BE2C (cell line): ENCODE measurements around the gene MAFG.

ENCODE experiments used
- DNase-seq: peaks from one replicate; pipeline ENCODE4 v3.0.0-alpha.2; 2020
- H3K27me3 ChIP-seq: fragments of 250-450 bp; sonication (Bioruptor Pico); 2 replicates; pipeline ENCODE4 v1.5.1; 2020; ENCODE audit warnings: mild to moderate bottlenecking
- H3K36me3 ChIP-seq: fragments of 250-450 bp; sonication (Bioruptor Pico); 2 replicates; pipeline ENCODE4 v1.5.1; 2020; ENCODE audit warnings: mild to moderate bottlenecking
- H3K4me1 ChIP-seq: fragments of 250-450 bp; sonication (Bioruptor Pico); 2 replicates; pipeline ENCODE4 v1.5.1; 2020
- H3K4me3 ChIP-seq: 2 replicates; pipeline ENCODE4 v1.5.1; 2011; ENCODE audit warnings: low read depth, low read length
- H3K9me3 ChIP-seq: fragments of 250-450 bp; sonication (Bioruptor Pico); 2 replicates; pipeline ENCODE4 v1.5.1; 2020
- CTCF ChIP-seq: IDR thresholded peaks from 2 replicates; pipeline ENCODE4 v1.5.1; 2012; ENCODE audit warnings: mild to moderate bottlenecking, low read depth, low read length

MAFG gene

DNA sequence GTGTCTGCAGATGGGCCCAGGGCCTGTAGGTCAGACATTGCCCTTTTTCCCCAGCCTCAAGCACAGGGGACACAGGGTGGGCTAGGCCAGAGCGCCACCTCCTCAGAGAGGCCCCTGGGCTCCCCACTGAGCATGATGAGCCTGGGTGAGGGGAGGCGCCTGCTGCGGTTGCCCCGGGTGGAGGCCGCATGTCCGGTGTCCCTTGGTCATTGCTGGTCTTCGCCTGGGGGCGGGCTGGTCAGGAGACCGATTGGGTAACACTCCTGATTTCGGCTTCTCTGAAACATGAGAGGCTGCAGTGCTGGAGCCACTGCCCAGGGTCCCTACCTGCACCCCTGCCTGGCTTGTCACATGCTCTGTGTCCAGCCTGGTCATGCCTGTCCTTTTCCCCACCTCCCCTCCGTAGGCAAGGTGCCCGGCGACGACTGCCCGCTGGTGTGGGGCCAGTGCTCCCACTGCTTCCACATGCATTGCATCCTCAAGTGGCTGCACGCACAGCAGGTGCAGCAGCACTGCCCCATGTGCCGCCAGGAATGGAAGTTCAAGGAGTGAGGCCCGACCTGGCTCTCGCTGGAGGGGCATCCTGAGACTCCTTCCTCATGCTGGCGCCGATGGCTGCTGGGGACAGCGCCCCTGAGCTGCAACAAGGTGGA, 27.9 kb downstream of the MAFG start:
- TF ChIP-seq CTCF, result no peak
- H3K9me3 ChIP-seq, result no peaks in the 10 kb centered on the region
- no peaks in the 10 kb centered on the region for H3K27me3 ChIP-seq
- no peak for DNase-seq
- no peak overlapping the region for H3K4me3 ChIP-seq
- H3K36me3 ChIP-seq, result peaks cover 33% of the 10 kb centered on the region
- H3K4me1 ChIP-seq, result peaks cover 18% of the 10 kb centered on the region

DNA sequence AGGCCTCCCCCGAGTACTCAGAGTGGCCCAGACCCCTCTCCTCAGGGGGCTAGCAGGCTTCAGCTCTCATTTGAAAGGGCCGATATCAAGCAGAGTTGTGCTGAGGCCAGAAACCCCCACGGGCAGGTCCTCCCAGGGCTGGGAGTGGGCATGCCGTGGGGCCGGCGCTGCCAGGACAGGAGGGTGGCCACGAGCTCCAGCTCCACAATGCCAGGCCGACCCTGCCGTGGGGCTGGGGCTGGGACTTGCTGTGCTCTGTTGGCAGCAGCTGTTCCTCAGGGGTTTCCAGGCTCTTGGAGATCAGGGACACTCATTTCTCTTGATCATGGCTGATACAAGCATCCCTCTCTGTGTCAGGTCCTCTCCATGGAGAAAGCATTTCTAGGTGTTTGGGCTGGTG, 28.6 kb downstream of the MAFG start:
- no peaks in the 10 kb centered on the region for H3K9me3 ChIP-seq
- H3K4me3 ChIP-seq, result no peak overlapping the region
- H3K4me1 ChIP-seq, result peaks cover 18% of the 10 kb centered on the region
- no peak for DNase-seq
- peaks cover 33% of the 10 kb centered on the region for H3K36me3 ChIP-seq
- TF ChIP-seq CTCF, result no peak
- H3K27me3 ChIP-seq, result no peaks in the 10 kb centered on the region

GRCh38 chr17:81898029-81898866, 29.3 kb downstream of the MAFG start:
- DNase-seq, result peak; percentile 49
- Histone ChIP-seq H3K9me3 (no peaks in the 10 kb centered on the region), H3K27me3 (no peaks in the 10 kb centered on the region), H3K4me1 (peaks cover 18% of the 10 kb centered on the region), H3K4me3 (no peak overlapping the region), H3K36me3 (peaks cover 33% of the 10 kb centered on the region)
- no peak for TF ChIP-seq CTCF

GRCh38 chr17:81895400-81895799, 32.1 kb downstream of the MAFG start:
- Histone ChIP-seq H3K4me1 (peaks cover 11% of the 10 kb centered on the region), H3K4me3 (no peak overlapping the region), H3K9me3 (no peaks in the 10 kb centered on the region), H3K36me3 (peaks cover 38% of the 10 kb centered on the region), H3K27me3 (no peaks in the 10 kb centered on the region)
- DNase-seq, result no peak
- TF ChIP-seq CTCF, result no peak

DNA sequence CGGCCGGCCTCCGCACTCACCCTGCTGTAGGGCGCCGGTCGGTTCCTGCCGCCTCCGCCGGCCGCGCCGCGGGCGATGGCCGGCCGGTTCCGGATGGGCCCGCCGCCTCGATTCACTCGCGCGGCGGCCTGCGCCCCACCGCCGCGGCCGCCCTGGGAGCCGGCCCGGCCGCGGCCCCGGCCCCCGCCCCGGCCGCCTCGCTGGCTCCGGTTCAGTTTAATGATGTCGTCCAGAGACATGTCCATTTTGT, 36.3 kb downstream of the MAFG start:
- Histone ChIP-seq H3K4me1 (peaks cover 16% of the 10 kb centered on the region), H3K27me3 (no peaks in the 10 kb centered on the region), H3K36me3 (peaks cover 57% of the 10 kb centered on the region), H3K9me3 (no peaks in the 10 kb centered on the region), H3K4me3 (peak overlapping the region; percentile 98)
- no peak for TF ChIP-seq CTCF
- DNase-seq, result no peak
